ENCODE measurements around the gene HAUS8. TPM values are rescaled to one million over a fixed set of nuclear protein-coding genes. Genes with fewer than 3 reads are reported as not detected.

Gene HAUS8
- total and polyA plus RNA-seq, 2 of the 8 experiments (the other 6 are each of a cell fraction or from before 2014, with no cell fraction given), result 18.4 to 23.2 TPM

- Histone ChIP-seq H2AFZ (ENCODE audit: low read length) (no peak overlapping the region), H3K18ac (ENCODE audit: extremely low read depth, low read length) (no peak overlapping the region), H3K27me3 (replicated peaks in 1 of 4; ENCODE audit: control insufficient read depth in 3 of 4, extremely low read depth in 1 of 4, insufficient read depth in 3 of 4, low read length in 3 of 4) (no peaks in the 10 kb centered on the region), H3K4me1 (replicated peaks in 1 of 4; ENCODE audit: control insufficient read depth in 3 of 4, insufficient read depth in 4 of 4, low read length in 3 of 4) (no peaks in the 10 kb centered on the region), H4K5ac (ENCODE audit: insufficient read length, low read depth, low read length) (no peak overlapping the region), H3K9me3 (ENCODE audit: insufficient read depth in 2 of 2, low read depth in 1 of 2, low read length in 1 of 2) (peaks cover 9 to 10% of the 10 kb centered on the region in 2 experiments), H3K23me2 (ENCODE audit: low read depth, low read length) (no peaks in the 10 kb centered on the region), H2AK5ac (ENCODE audit: low read depth, low read length) (no peak overlapping the region), H2BK15ac (ENCODE audit: low read length) (no peak overlapping the region), H2BK12ac (ENCODE audit: low read depth, low read length) (no peak overlapping the region), H3K4me2 (ENCODE audit: insufficient read depth in 1 of 2, low read depth in 2 of 2, low read length in 2 of 2) (no peak overlapping the region), H3K14ac (ENCODE audit: insufficient read length) (no peak overlapping the region), H4K91ac (replicated peaks; ENCODE audit: insufficient read length, low read length) (no peak overlapping the region), H2BK120ac (replicated peaks; ENCODE audit: low read depth, low read length) (no peak overlapping the region), H3K9ac (replicated peaks in 1 of 4; ENCODE audit: extremely low read depth in 1 of 4, low read depth in 3 of 4, low read length in 3 of 4) (no peak overlapping the region), H3K4ac (replicated peaks; ENCODE audit: insufficient read length, low read depth, low read length) (no peak overlapping the region), H3K56ac (replicated peaks; ENCODE audit: insufficient read length, low read depth, low read length) (no peak overlapping the region), H4K20me1 (replicated peaks in 1 of 2; ENCODE audit: control insufficient read depth in 1 of 2, insufficient read depth in 2 of 2, low read length in 2 of 2) (peaks cover 2 to 8% of the 10 kb centered on the region in 2 experiments), H3K23ac (ENCODE audit: insufficient read length) (no peak overlapping the region), H3K27ac (ENCODE audit: low read depth, low read length) (no peak overlapping the region), H2BK20ac (ENCODE audit: low read length) (no peak overlapping the region), H3K79me2 (ENCODE audit: control insufficient read depth in 1 of 2, insufficient read depth in 2 of 2, low read length in 2 of 2) (no peaks in the 10 kb centered on the region; a peak in 1 of 4 replicates), H3K36me3 (ENCODE audit: control insufficient read depth in 2 of 4, insufficient read depth in 4 of 4, low read length in 3 of 4) (peaks cover 6 to 19% (median 9%) of the 10 kb centered on the region in 4 experiments; a peak in 7 of 8 replicates), H4K8ac (ENCODE audit: extremely low read depth, insufficient read depth, low read length) (no peak overlapping the region), H3K4me3 (ENCODE audit: extremely low read depth in 1 of 4, insufficient read depth in 2 of 4, low read depth in 3 of 4, low read length in 4 of 4) (no peak overlapping the region), H3K79me1 (ENCODE audit: low read depth, low read length) (peaks cover 8% of the 10 kb centered on the region), H2BK5ac (ENCODE audit: low read depth, low read length) (no peak overlapping the region)
- DNase-seq (ENCODE audit: low read depth in 1 of 2, low spot score in 2 of 2), result no peak
- ChIA-PET POLR2A (ENCODE audit: partially characterized antibody) (no interaction called here), CTCF (ENCODE audit: partially characterized antibody) (interaction anchor here (0.6 to 1.9 kb wide), 5 partner anchors 9 to 1672 kb away, joined by 3 to 7 read pairs (median 3); no protein-coding TSS in a partner anchor)
- FAIRE-seq, result no peak
- 89% methylated on average over 3 of the region's 3 CpGs; no CpG with 5 or more reads in 1 of the 2 experiments for WGBS, 2 experiments (ENCODE audit: extremely low coverage in 1 of 2, insufficient coverage in 1 of 2, insufficient read length in 1 of 2, insufficient replicate concordance in 2 of 2, low coverage in 1 of 2, low lambda C conversion rate in 2 of 2, missing lambda C conversion rate in 1 of 2)
- TF ChIP-seq CTBP2 (IDR thresholded peaks at IDR 0.05; ENCODE audit: borderline replicate concordance, insufficient read depth, insufficient read length, low read length) (no peak), ZNF274 (IDR thresholded peaks at IDR 0.05; ENCODE audit: borderline replicate concordance, extremely low read depth, low read length) (no peak), JUND (IDR thresholded peaks at IDR 0.05; ENCODE audit: low read length) (no peak), GABPA (IDR thresholded peaks at IDR 0.05; ENCODE audit: borderline replicate concordance, insufficient read depth, low read length) (no peak)
Observed at GRCh38 chr19:17105556-17105955, 30.3 kb upstream of the HAUS8 start.

Measured in H1 (cell line).